A673 (cell line): ENCODE results near the gene ACOT8. TPM values are rescaled to one million over a fixed set of nuclear protein-coding genes. Genes with fewer than 3 reads are reported as not detected.

ENCODE experiments used
- BruUV-seq: library from RNA; stranded (reverse); fragments of 400-500 nt; replicated peaks from 2 replicates; lab custom pipeline; 2021; lab: Mats Ljungman, UMichigan
- CTCF ChIA-PET: fragments of 300-600 bp; sonication (Branson Sonifier 250); formaldehyde crosslinking; loops from one replicate; lab custom pipeline; 2022; ENCODE audit warnings: antibody characterized with exemption; lab: Charles Lee
- POLR2A ChIA-PET: fragments of 300-600 bp; sonication (Branson Sonifier 250); formaldehyde crosslinking; loops from one replicate; lab custom pipeline; 2022; ENCODE audit warnings: antibody characterized with exemption; ENCODE audit not compliant: low non-redundant PET; lab: Charles Lee
- DNase-seq: peaks from one replicate; pipeline ENCODE4 v3.0.0-alpha.2; 2015; ENCODE audit warnings: low spot score
- H3K27ac ChIP-seq: fragments of 200-600 bp; sonication (generic); 2 replicates; pipeline ENCODE4 v1.5.1; 2016; ENCODE audit warnings: mixed run types, low read depth, mild to moderate bottlenecking, mixed read lengths, antibody characterized with exemption, low read length; ENCODE audit not compliant: poor library complexity, severe bottlenecking
- H3K27me3 ChIP-seq: fragments of 200-600 bp; sonication (generic); replicated peaks from 2 replicates; pipeline ENCODE4 v1.6.1; 2017; ENCODE audit warnings: mixed run types, low read depth, mild to moderate bottlenecking, mixed read lengths, antibody characterized with exemption, low read length; ENCODE audit not compliant: insufficient read depth, poor library complexity
- H3K36me3 ChIP-seq: fragments of 200-600 bp; sonication (generic); 2 replicates; pipeline ENCODE4 v1.6.1; 2016; ENCODE audit warnings: mixed run types, mild to moderate bottlenecking, mixed read lengths, antibody characterized with exemption, low read length; ENCODE audit not compliant: insufficient read depth, poor library complexity, severe bottlenecking
- H3K4me1 ChIP-seq: fragments of 200-600 bp; sonication (generic); 2 replicates; pipeline ENCODE4 v1.6.1; 2017; ENCODE audit warnings: mixed run types, mild to moderate bottlenecking, mixed read lengths, antibody characterized with exemption, low read length; ENCODE audit not compliant: insufficient read depth, poor library complexity, severe bottlenecking
- H3K4me3 ChIP-seq: fragments of 200-600 bp; sonication (generic); 2 replicates; pipeline ENCODE4 v1.5.1; 2016; ENCODE audit warnings: low read depth, mixed run types, mild to moderate bottlenecking, mixed read lengths, low read length; ENCODE audit not compliant: poor library complexity, severe bottlenecking
- H3K9me3 ChIP-seq: fragments of 200-600 bp; sonication (generic); 2 replicates; pipeline ENCODE4 v1.6.1; 2016; ENCODE audit warnings: mixed run types, low read depth, mild to moderate bottlenecking, mixed read lengths, antibody characterized with exemption, low read length; ENCODE audit not compliant: poor library complexity, severe bottlenecking
- EZH2 ChIP-seq: fragments of 200-600 bp; sonication (generic); IDR thresholded peaks from 2 replicates; pipeline ENCODE4 v1.6.1; 2017; ENCODE audit warnings: borderline replicate concordance, low read depth, mild to moderate bottlenecking, mixed read lengths, antibody characterized with exemption, low read length; ENCODE audit not compliant: poor library complexity, severe bottlenecking
- intact Hi-C: fragments of 100-400 bp; cut with micrococcal nuclease; formaldehyde crosslinking; loops from one replicate; pipeline ENCODE4 v1.10.0; 2022; ENCODE audit not compliant: unreplicated experiment
- total RNA-seq: library from RNA; stranded (reverse); gene quantifications from 2 replicates; pipeline ENCODE4 v1.2.3, GENCODE V29; 2021
- TF ChIP-seq, protein P1 (sequence below): fragments of 300-800, 200-600 bp; sonication (generic); conservative IDR thresholded peaks from 2 replicates; pipeline ENCODE4 v1.5.1; 2017; ENCODE audit warnings: low read depth, mild to moderate bottlenecking, antibody characterized with exemption, low read length, moderate library complexity, mixed read lengths

ACOT8 gene
- total RNA-seq, 1 experiment from 2014 or later: 16.9 TPM

DNA sequence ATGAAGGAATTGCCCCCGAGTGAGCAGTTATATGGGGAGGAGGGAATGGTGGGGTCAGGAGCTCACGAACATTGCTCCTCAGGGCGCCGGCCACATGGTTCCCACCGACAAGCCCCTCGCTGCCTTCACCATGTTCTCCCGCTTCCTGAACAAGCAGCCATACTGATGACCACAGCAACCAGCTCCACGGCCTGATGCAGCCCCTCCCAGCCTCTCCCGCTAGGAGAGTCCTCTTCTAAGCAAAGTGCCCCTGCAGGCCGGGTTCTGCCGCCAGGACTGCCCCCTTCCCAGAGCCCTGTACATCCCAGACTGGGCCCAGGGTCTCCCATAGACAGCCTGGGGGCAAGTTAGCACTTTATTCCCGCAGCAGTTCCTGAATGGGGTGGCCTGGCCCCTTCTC lies 41.1 kb upstream of the ACOT8 start:
- POLR2A ChIA-PET: no interaction called here
- BruUV-seq: no TSS peak
- Histone ChIP-seq H3K9me3 (no peaks in the 10 kb centered on the region), H3K27ac (no peak overlapping the region), H3K4me3 (no peak overlapping the region), H3K27me3 (no peaks in the 10 kb centered on the region), H3K4me1 (no peaks in the 10 kb centered on the region), H3K36me3 (peaks cover 38% of the 10 kb centered on the region)
- intact Hi-C loops: loop anchor here (10.0 kb wide), 1 partner anchor 67 kb away; no protein-coding TSS in a partner anchor
- DNase-seq: no peak
- TF ChIP-seq, protein P1, sequence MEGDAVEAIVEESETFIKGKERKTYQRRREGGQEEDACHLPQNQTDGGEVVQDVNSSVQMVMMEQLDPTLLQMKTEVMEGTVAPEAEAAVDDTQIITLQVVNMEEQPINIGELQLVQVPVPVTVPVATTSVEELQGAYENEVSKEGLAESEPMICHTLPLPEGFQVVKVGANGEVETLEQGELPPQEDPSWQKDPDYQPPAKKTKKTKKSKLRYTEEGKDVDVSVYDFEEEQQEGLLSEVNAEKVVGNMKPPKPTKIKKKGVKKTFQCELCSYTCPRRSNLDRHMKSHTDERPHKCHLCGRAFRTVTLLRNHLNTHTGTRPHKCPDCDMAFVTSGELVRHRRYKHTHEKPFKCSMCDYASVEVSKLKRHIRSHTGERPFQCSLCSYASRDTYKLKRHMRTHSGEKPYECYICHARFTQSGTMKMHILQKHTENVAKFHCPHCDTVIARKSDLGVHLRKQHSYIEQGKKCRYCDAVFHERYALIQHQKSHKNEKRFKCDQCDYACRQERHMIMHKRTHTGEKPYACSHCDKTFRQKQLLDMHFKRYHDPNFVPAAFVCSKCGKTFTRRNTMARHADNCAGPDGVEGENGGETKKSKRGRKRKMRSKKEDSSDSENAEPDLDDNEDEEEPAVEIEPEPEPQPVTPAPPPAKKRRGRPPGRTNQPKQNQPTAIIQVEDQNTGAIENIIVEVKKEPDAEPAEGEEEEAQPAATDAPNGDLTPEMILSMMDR: no peak
- TF ChIP-seq EZH2: no peak
- CTCF ChIA-PET: no interaction called here

DNA sequence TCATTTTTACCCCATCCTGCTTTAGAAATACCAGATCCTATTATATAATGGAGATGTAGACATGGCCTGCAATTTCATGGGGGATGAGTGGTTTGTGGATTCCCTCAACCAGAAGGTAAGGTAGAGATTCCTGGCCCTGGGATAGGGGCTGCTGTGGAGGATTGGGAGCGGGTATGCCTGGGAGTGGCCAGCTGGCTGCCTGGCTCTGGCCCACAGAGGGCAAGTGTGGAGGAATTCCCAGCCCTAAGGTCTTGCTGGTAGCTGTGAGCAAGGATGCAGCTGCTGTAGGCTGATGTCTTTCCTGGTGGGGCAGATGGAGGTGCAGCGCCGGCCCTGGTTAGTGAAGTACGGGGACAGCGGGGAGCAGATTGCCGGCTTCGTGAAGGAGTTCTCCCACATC lies 40.5 kb upstream of the ACOT8 start:
- POLR2A ChIA-PET: no interaction called here
- DNase-seq: no peak
- intact Hi-C loops: loop anchor here (10.0 kb wide), 1 partner anchor 67 kb away; no protein-coding TSS in a partner anchor
- no peaks in the 10 kb centered on the region for H3K27me3 ChIP-seq
- no peak overlapping the region for H3K4me3 ChIP-seq
- no TSS peak for BruUV-seq
- peaks cover 38% of the 10 kb centered on the region for H3K36me3 ChIP-seq
- H3K4me1 ChIP-seq: no peaks in the 10 kb centered on the region
- no peaks in the 10 kb centered on the region for H3K9me3 ChIP-seq
- CTCF ChIA-PET: no interaction called here
- H3K27ac ChIP-seq: no peak overlapping the region
- no peak for TF ChIP-seq EZH2
- TF ChIP-seq, protein P1: no peak

DNA sequence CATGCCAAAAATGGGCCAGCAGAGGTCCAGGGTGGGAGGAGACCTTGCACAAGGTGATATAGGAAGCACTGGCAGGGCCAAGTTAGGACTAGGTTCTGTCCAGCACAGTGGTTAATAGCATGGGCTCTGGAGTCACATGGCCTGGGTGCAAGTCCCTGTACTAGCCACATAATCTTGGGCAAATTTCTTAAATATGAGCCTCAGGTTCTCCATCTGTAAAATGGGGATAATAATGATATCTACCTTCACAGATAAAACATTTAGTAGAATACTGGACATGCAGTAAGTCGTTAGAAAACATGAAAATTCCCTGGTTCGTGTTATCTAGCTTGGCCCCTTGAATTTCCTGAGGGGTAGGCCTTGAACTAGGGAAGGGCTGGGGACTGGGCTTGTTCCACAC lies 40.1 kb upstream of the ACOT8 start:
- no peaks in the 10 kb centered on the region for H3K27me3 ChIP-seq
- CTCF ChIA-PET: no interaction called here
- TF ChIP-seq, protein P1: no peak
- no peak for TF ChIP-seq EZH2
- H3K36me3 ChIP-seq: peaks cover 38% of the 10 kb centered on the region
- peaks cover 1% of the 10 kb centered on the region for H3K4me1 ChIP-seq
- POLR2A ChIA-PET: no interaction called here
- intact Hi-C loops: loop anchor here (10.0 kb wide), 1 partner anchor 68 kb away; no protein-coding TSS in a partner anchor
- no peaks in the 10 kb centered on the region for H3K9me3 ChIP-seq
- BruUV-seq: no TSS peak
- DNase-seq: no peak
- no peak overlapping the region for H3K4me3 ChIP-seq
- H3K27ac ChIP-seq: no peak overlapping the region
